Stimulated activated CD4-positive, alpha-beta T cell treated with anti-CD3 and anti-CD28 coated beads, Interleukin-1b, Interleukin-23, amount 100 ng/mL, for 1 hour (primary cell): ENCODE results near the gene MARCHF3.
"Not testable (repeated sequence)": the region's sequence is repeated elsewhere in the genome, so short reads cannot be mapped to it uniquely, and the experiment has no call there.

ENCODE experiments used
- DNase-seq, 2 donors: peaks; one replicate each; pipeline ENCODE4 v3.0.0-alpha.2; 2020; ENCODE audit warnings: low read depth in 2 of 2

The MARCHF3 gene

GRCh38 chr5:126847826-126848251 lies 182.5 kb downstream of the MARCHF3 start:
- no peak for DNase-seq

GRCh38 chr5:126847456-126847820 lies 182.9 kb downstream of the MARCHF3 start:
- DNase-seq: no peak

- DNase-seq: no peak
Measured at GRCh38 chr5:126846744-126847455, 183.5 kb downstream of the MARCHF3 start.

- DNase-seq: no peak
Measured at GRCh38 chr5:126846344-126846743, 184.0 kb downstream of the MARCHF3 start.

- DNase-seq: peak; percentile 24 to 39
Measured at GRCh38 chr5:126845470-126846070, 184.8 kb downstream of the MARCHF3 start.

GRCh38 chr5:126843375-126843774 lies 187.0 kb downstream of the MARCHF3 start:
- DNase-seq: not testable (repeated sequence)

- DNase-seq: not testable (repeated sequence)
Measured at GRCh38 chr5:126839407-126839806, 191.0 kb downstream of the MARCHF3 start.

GRCh38 chr5:126837906-126838539 lies 192.3 kb downstream of the MARCHF3 start:
- DNase-seq: no peak

- no peak for DNase-seq
Measured at GRCh38 chr5:126837242-126837641, 193.1 kb downstream of the MARCHF3 start.

- DNase-seq: no peak
Measured at GRCh38 chr5:126836778-126837177, 193.6 kb downstream of the MARCHF3 start.

GRCh38 chr5:126831156-126831555 lies 199.2 kb downstream of the MARCHF3 start:
- DNase-seq: no peak

- DNase-seq: no peak
Measured at GRCh38 chr5:126830061-126830460, 200.3 kb downstream of the MARCHF3 start.

- no peak for DNase-seq
Measured at GRCh38 chr5:126829098-126829497, 201.3 kb downstream of the MARCHF3 start.

- no peak for DNase-seq
Measured at GRCh38 chr5:126826619-126827215, 203.6 kb downstream of the MARCHF3 start.

- no peak for DNase-seq
Measured at GRCh38 chr5:126819253-126819652, 211.1 kb downstream of the MARCHF3 start.

GRCh38 chr5:126818736-126819135 lies 211.6 kb downstream of the MARCHF3 start:
- no peak for DNase-seq
